ENCODE data around the gene CUL4B.

- TF ChIP-seq EZH2 (IDR thresholded peaks at IDR 0.05) (no peak), CTCF (IDR thresholded peaks at IDR 0.05 in 2 of 3, conservative IDR thresholded peaks at IDR 0.05 in 1 of 3; ENCODE audit: borderline replicate concordance in 1 of 3, insufficient read depth in 1 of 3, low read depth in 2 of 3, low read length in 2 of 3) (no peak), SRF (IDR thresholded peaks at IDR 0.05; ENCODE audit: low read depth) (peak; percentile 60; the same call in 1 of the 2 replicates), ZFX (IDR thresholded peaks at IDR 0.05) (no peak), JUND (IDR thresholded peaks at IDR 0.05) (no peak)
- TF ChIP-seq, protein P1, sequence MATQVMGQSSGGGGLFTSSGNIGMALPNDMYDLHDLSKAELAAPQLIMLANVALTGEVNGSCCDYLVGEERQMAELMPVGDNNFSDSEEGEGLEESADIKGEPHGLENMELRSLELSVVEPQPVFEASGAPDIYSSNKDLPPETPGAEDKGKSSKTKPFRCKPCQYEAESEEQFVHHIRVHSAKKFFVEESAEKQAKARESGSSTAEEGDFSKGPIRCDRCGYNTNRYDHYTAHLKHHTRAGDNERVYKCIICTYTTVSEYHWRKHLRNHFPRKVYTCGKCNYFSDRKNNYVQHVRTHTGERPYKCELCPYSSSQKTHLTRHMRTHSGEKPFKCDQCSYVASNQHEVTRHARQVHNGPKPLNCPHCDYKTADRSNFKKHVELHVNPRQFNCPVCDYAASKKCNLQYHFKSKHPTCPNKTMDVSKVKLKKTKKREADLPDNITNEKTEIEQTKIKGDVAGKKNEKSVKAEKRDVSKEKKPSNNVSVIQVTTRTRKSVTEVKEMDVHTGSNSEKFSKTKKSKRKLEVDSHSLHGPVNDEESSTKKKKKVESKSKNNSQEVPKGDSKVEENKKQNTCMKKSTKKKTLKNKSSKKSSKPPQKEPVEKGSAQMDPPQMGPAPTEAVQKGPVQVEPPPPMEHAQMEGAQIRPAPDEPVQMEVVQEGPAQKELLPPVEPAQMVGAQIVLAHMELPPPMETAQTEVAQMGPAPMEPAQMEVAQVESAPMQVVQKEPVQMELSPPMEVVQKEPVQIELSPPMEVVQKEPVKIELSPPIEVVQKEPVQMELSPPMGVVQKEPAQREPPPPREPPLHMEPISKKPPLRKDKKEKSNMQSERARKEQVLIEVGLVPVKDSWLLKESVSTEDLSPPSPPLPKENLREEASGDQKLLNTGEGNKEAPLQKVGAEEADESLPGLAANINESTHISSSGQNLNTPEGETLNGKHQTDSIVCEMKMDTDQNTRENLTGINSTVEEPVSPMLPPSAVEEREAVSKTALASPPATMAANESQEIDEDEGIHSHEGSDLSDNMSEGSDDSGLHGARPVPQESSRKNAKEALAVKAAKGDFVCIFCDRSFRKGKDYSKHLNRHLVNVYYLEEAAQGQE (IDR thresholded peaks at IDR 0.05; ENCODE audit: low read depth), result no peak
These were observed 43.1 kb upstream of the CUL4B start, which contains the start of gene MCTS1 for GRCh38 chrX:120603707-120604360.

Data from HCT116 (cell line).